ENCODE measurements around the gene FAM20C. TPM values are rescaled to one million over a fixed set of nuclear protein-coding genes. Genes with fewer than 3 reads are reported as not detected.

FAM20C gene
- total RNA-seq, 2 donors from 2014 or later, result 33.5 to 53.5 TPM

- Histone ChIP-seq H3K9ac (ENCODE audit: extremely low read depth, low read length, poor library complexity, severe bottlenecking) (peak overlapping the region; percentile 65), H3K36me3 (ENCODE audit: control insufficient read depth, insufficient read depth, low read length) (peaks cover 12% of the 10 kb centered on the region), H3K4me3 (ENCODE audit: low read length) (peak overlapping the region; percentile 86), H3K9me3 (ENCODE audit: control insufficient read depth, low read length) (no peaks in the 10 kb centered on the region), H3K4me1 (ENCODE audit: control insufficient read depth, insufficient read depth, low read length) (no peaks in the 10 kb centered on the region), H3K27me3 (ENCODE audit: control insufficient read depth, insufficient read depth, low read length, poor library complexity, severe bottlenecking) (no peaks in the 10 kb centered on the region), H3K27ac (ENCODE audit: low read depth, low read length) (peak overlapping the region; percentile 98)
- WGBS, 2 experiments (ENCODE audit: insufficient coverage in 1 of 2, insufficient read length in 1 of 2), result 5 to 10% methylated on average over 59 to 74 of the region's 74 CpGs
- TF ChIP-seq CTCF (conservative IDR thresholded peaks at IDR 0.05), result no peak
- H3K27me3 Mint-ChIP-seq (ENCODE audit: insufficient read depth), result no peaks in the 10 kb centered on the region
- peaks cover 15% of the 10 kb centered on the region for H3K4me1 Mint-ChIP-seq
- no peaks in the 10 kb centered on the region for H3K9me3 Mint-ChIP-seq
- peak overlapping the region; percentile 85 for H3K4me3 Mint-ChIP-seq
- peaks cover 16% of the 10 kb centered on the region for H3K36me3 Mint-ChIP-seq (ENCODE audit: low read depth)
- DNase-seq, result peak; percentile 97
- H3K27ac Mint-ChIP-seq, result peak overlapping the region; percentile 100
Observed at GRCh38 chr7:148932-149790, 43.2 kb upstream of the FAM20C start.

- H3K36me3 ChIP-seq (ENCODE audit: control insufficient read depth, insufficient read depth, low read length), result peaks cover 12% of the 10 kb centered on the region
- no peak for TF ChIP-seq CTCF (conservative IDR thresholded peaks at IDR 0.05)
- peak overlapping the region; percentile 86 for H3K4me3 ChIP-seq (ENCODE audit: low read length)
- H3K27me3 ChIP-seq (ENCODE audit: control insufficient read depth, insufficient read depth, low read length, poor library complexity, severe bottlenecking), result no peaks in the 10 kb centered on the region
- peak; percentile 73 for DNase-seq
- H3K9ac ChIP-seq (ENCODE audit: extremely low read depth, low read length, poor library complexity, severe bottlenecking), result peak overlapping the region; percentile 65
- H3K36me3 Mint-ChIP-seq (ENCODE audit: low read depth), result peaks cover 16% of the 10 kb centered on the region
- H3K27me3 Mint-ChIP-seq (ENCODE audit: insufficient read depth), result no peaks in the 10 kb centered on the region
- H3K9me3 ChIP-seq (ENCODE audit: control insufficient read depth, low read length), result no peaks in the 10 kb centered on the region
- peaks cover 15% of the 10 kb centered on the region for H3K4me1 Mint-ChIP-seq
- H3K9me3 Mint-ChIP-seq, result no peaks in the 10 kb centered on the region
- H3K4me3 Mint-ChIP-seq, result peak overlapping the region; percentile 85
- H3K4me1 ChIP-seq (ENCODE audit: control insufficient read depth, insufficient read depth, low read length), result no peaks in the 10 kb centered on the region
- peak overlapping the region; percentile 100 for H3K27ac Mint-ChIP-seq
- peak overlapping the region; percentile 98 for H3K27ac ChIP-seq (ENCODE audit: low read depth, low read length)
- 74 to 92% methylated on average over 18 to 41 of the region's 41 CpGs for WGBS, 2 experiments (ENCODE audit: insufficient coverage in 1 of 2, insufficient read length in 1 of 2)
Observed at GRCh38 chr7:149791-150636, 42.4 kb upstream of the FAM20C start.

GRCh38 chr7:150811-151221 lies 41.6 kb upstream of the FAM20C start:
- no peaks in the 10 kb centered on the region for H3K27me3 Mint-ChIP-seq (ENCODE audit: insufficient read depth)
- H3K27ac ChIP-seq (ENCODE audit: low read depth, low read length), result no peak overlapping the region
- DNase-seq, result no peak
- no peaks in the 10 kb centered on the region for H3K27me3 ChIP-seq (ENCODE audit: control insufficient read depth, insufficient read depth, low read length, poor library complexity, severe bottlenecking)
- no peak overlapping the region for H3K4me3 Mint-ChIP-seq
- H3K27ac Mint-ChIP-seq, result peak overlapping the region; percentile 38
- no peaks in the 10 kb centered on the region for H3K9me3 Mint-ChIP-seq
- peaks cover 14% of the 10 kb centered on the region for H3K36me3 Mint-ChIP-seq (ENCODE audit: low read depth)
- H3K9ac ChIP-seq (ENCODE audit: extremely low read depth, low read length, poor library complexity, severe bottlenecking), result no peak overlapping the region
- H3K9me3 ChIP-seq (ENCODE audit: control insufficient read depth, low read length), result no peaks in the 10 kb centered on the region
- WGBS, 2 experiments (ENCODE audit: insufficient coverage in 1 of 2, insufficient read length in 1 of 2), result 89 to 91% methylated on average over 10 to 13 of the region's 13 CpGs
- H3K4me1 Mint-ChIP-seq, result peaks cover 16% of the 10 kb centered on the region
- H3K4me3 ChIP-seq (ENCODE audit: low read length), result no peak overlapping the region
- H3K36me3 ChIP-seq (ENCODE audit: control insufficient read depth, insufficient read depth, low read length), result peaks cover 12% of the 10 kb centered on the region
- TF ChIP-seq CTCF (conservative IDR thresholded peaks at IDR 0.05), result no peak
- no peaks in the 10 kb centered on the region for H3K4me1 ChIP-seq (ENCODE audit: control insufficient read depth, insufficient read depth, low read length)

Data from endodermal cell (in vitro differentiated cells).